Adrenal gland (tissue), 5 donors: ENCODE data around the gene MARF1.

Source experiments
- CTCF ChIP-seq, 6 experiments: fragments of 450-650 bp in 4 of 6; fragments of 200-600 bp in 2 of 6; sonication (generic) in 1 of 6; IDR thresholded peaks; 1 replicate in 5 of 6; 2 replicates in 1 of 6; pipeline versions ENCODE4 v1.5.1 to v1.8.0; 2016 to 2021; ENCODE audit warnings: antibody characterized with exemption in 6 of 6, mild to moderate bottlenecking in 2 of 6, moderate library complexity in 1 of 6
- POLR2A ChIP-seq, 2 donors: fragments of 450-650 bp; IDR thresholded peaks; one replicate each; pipeline ENCODE4 v1.6.1; 2017; ENCODE audit warnings: antibody characterized with exemption in 2 of 2, mild to moderate bottlenecking in 2 of 2, moderate library complexity in 1 of 2
- donor health status: DM: no; HTN: no; CAD: no.

DNA sequence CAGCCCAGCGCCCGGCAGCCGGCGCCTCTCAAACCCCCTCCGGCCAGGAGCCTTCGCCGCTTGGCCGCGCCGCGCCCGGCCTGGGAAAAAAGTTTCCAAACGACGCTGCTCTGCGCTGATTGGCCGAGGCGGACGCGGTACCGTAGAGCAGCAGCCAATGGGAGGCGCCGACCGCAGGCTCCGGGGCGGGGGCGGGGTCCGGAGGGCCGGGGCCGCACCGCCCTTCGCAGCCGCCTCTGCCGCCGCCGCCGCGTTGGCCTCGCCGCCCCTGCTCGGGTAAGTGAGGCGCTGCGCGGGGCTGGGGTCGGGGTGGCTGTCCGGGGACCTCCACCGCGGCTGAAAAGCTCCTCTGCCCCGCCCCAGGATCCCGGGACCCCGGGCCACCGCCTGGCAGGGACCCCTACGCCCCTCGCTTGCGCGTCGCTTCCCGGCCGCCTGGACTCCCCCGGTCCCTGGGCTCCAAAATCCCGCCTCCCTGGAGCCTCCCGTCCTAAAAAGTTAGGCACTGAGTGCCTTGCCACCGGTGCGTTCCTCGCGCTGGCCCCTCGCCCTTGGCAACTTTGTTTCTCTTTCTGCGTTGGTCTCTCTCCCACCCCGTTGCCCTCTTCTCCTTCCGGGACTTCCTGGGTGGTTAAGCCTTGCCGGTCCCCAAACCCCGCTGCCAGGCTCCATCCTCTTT, 7.2 kb upstream of the MARF1 start, which contains the start of gene NDE1:
- peak; percentile 13 to 68 for TF ChIP-seq POLR2A (IDR thresholded peaks at IDR 0.05)
- TF ChIP-seq CTCF (IDR thresholded peaks at IDR 0.05) = no peak
